Measurements from ENCODE around the gene LENG8.

LENG8 gene

DNA sequence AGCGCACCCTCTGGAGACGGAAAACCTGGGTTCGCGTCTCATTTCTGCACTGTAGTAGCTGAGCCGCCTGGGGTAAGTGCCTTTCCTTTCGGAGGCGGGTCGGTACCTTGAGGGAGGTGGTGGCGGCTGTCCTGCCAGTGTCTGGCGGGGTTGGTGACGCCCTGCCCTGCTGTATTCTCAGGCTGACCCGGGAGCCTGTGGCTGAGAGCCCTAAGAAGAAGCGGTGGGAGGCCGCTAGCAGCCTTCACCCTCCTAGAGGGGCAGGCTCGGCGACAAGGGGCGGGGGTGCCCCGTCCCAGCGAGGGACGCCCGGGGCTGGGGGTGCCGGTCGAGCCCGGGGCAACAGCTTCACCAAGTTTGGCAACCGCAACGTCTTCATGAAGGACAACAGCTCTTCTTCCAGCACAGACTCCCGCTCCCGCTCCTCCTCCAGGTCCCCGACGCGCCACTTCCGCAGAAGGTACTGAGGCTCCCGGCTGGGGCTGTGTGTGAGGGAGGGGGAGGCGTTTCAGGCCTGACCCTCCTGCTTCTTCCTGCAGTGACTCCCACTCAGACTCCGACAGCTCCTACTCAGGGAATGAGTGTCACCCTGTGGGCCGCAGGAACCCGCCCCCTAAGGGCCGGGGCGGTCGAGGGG lies 6.9 kb downstream of the LENG8 start:
- DNase-seq (ENCODE audit: low spot score): no peak
- TF ChIP-seq, protein P1, sequence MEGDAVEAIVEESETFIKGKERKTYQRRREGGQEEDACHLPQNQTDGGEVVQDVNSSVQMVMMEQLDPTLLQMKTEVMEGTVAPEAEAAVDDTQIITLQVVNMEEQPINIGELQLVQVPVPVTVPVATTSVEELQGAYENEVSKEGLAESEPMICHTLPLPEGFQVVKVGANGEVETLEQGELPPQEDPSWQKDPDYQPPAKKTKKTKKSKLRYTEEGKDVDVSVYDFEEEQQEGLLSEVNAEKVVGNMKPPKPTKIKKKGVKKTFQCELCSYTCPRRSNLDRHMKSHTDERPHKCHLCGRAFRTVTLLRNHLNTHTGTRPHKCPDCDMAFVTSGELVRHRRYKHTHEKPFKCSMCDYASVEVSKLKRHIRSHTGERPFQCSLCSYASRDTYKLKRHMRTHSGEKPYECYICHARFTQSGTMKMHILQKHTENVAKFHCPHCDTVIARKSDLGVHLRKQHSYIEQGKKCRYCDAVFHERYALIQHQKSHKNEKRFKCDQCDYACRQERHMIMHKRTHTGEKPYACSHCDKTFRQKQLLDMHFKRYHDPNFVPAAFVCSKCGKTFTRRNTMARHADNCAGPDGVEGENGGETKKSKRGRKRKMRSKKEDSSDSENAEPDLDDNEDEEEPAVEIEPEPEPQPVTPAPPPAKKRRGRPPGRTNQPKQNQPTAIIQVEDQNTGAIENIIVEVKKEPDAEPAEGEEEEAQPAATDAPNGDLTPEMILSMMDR (IDR thresholded peaks at IDR 0.05; ENCODE audit: extremely low read depth, insufficient read depth, missing control alignments): no peak
- in situ Hi-C loops (cut with MboI; ENCODE audit: low pct_unique_long_range_greater_than_20kb, low sequenced_read_pairs, unreplicated experiment): loop anchor here (25.0 kb wide), 2 partner anchors 656 to 1156 kb away; partner anchors contain the start of genes PPP1R12C, ZNF524, ZNF784 and ZNF865

DNA sequence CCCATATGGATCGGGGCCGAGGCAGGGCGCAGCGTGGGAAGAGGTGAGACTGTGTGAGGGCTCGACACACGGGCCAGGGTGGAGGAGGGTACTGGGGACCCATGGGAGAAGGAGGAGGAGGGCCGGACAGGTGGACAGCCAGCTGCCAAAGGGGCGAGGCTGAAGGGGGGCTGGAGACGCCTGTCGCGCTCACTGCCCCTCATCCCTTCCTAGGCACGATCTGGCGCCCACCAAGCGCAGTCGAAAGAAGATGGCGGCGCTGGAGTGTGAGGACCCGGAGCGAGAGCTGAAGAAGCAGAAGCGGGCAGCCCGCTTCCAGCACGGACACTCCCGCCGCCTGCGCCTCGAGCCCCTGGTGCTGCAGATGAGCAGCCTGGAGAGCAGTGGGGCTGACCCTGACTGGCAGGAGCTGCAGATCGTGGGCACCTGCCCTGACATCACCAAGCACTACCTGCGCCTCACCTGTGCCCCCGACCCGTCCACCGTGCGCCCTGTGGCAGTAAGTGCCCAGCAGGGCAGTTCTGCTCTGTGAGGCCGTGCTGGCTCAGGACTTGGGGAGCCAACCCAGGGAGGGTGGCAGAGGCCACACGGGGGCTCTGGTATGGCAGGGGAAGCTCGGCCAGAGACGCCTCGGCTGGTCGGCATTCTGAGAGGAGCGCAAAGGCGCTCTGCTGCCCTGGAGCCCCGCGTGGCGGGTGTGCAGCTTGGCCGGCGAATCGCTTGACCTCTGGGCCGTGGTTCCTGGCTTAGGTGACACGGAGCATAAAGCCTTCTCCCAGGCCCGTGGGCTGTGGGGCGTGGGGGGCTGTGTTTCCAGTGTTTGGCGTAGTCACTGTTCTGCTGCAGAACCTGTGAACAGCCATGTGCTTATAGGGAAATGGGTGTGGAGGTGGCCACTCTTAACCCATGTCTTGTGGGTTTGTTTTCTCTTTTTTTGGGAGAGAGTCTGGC lies 7.7 kb downstream of the LENG8 start:
- TF ChIP-seq, protein P1 (IDR thresholded peaks at IDR 0.05; ENCODE audit: extremely low read depth, insufficient read depth, missing control alignments): no peak
- in situ Hi-C loops (cut with MboI; ENCODE audit: low pct_unique_long_range_greater_than_20kb, low sequenced_read_pairs, unreplicated experiment): loop anchor here (25.0 kb wide), 2 partner anchors 656 to 1156 kb away; partner anchors contain the start of genes PPP1R12C, ZNF524, ZNF784 and ZNF865

DNA sequence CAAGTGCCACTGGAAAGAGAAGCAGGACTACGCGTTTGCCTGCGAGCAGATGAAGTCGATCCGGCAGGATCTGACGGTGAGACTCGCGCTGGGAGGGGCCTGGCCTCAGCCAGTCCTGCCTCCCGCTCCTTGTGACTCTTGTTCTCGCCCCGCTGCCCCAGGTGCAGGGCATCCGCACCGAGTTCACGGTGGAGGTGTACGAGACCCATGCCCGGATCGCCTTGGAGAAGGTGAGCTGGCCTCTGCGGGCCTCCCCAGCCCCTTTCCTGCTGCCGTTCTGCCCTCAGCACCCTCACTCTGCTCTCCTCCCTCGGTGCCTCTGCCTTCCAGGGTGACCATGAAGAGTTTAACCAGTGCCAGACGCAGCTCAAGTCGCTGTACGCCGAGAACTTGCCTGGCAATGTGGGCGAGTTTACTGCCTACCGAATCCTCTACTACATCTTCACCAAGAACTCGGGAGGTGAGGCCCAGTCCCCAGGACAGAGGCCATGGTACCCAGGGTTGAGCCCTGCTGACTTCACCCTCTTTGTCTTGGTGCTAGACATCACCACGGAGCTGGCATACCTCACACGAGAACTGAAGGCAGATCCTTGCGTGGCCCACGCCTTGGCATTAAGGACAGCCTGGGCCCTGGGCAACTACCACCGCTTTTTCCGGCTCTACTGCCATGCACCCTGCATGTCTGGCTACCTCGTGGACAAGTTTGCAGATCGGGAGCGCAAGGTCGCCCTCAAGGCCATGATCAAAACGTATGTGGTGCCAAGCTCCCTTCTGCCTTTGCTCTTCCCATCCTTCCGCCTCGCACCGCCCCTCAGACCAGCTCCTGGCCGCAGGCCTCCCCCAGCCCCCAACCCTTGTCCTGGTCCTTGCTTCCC lies 9.0 kb downstream of the LENG8 start:
- no peak for DNase-seq (ENCODE audit: low spot score)
- in situ Hi-C loops (cut with MboI; ENCODE audit: low pct_unique_long_range_greater_than_20kb, low sequenced_read_pairs, unreplicated experiment): loop anchor here (25.0 kb wide), 2 partner anchors 654 to 1154 kb away; partner anchors contain the start of genes PPP1R12C, ZNF524, ZNF784 and ZNF865
- TF ChIP-seq, protein P1 (IDR thresholded peaks at IDR 0.05; ENCODE audit: extremely low read depth, insufficient read depth, missing control alignments): no peak

More for the DNA sequence above, 7.7 kb downstream of the LENG8 start:
- no peak for DNase-seq (ENCODE audit: low spot score)

DNA sequence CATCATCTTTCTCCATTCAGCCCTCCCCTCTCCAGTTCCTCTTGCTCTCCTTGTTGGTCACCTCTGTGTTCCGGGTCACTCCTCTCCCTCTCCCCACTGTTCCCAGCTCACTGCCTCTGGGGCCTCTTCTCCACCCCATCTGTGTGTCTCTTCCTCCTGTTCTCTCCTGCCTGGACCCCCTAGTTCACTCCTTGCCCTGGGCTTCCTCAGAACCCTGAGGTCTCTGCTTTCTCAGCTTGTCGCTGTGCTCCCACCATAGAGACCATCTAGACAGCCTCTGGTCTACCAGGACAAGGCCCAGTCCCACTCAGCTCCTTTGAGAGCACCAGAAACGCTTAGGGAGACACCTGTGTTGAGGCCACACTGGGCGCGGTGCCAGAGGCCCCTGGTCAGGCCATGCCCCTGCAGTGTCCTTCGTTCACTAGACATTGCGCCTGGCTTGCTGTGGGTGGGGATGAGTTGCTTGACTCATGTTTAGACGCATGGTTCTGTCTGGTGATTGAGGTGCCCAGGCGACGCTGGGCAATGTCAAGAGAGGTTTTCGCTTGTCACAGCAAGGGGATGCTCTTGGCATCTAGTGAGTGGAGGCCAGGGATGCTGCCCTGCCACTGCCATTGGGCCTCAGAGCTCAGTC lies 9.8 kb downstream of the LENG8 start:
- TF ChIP-seq, protein P1 (IDR thresholded peaks at IDR 0.05; ENCODE audit: extremely low read depth, insufficient read depth, missing control alignments): no peak
- DNase-seq (ENCODE audit: low spot score): no peak
- in situ Hi-C loops (cut with MboI; ENCODE audit: low pct_unique_long_range_greater_than_20kb, low sequenced_read_pairs, unreplicated experiment): loop anchor here (25.0 kb wide), 2 partner anchors 654 to 1154 kb away; partner anchors contain the start of genes PPP1R12C, ZNF524, ZNF784 and ZNF865

DNA sequence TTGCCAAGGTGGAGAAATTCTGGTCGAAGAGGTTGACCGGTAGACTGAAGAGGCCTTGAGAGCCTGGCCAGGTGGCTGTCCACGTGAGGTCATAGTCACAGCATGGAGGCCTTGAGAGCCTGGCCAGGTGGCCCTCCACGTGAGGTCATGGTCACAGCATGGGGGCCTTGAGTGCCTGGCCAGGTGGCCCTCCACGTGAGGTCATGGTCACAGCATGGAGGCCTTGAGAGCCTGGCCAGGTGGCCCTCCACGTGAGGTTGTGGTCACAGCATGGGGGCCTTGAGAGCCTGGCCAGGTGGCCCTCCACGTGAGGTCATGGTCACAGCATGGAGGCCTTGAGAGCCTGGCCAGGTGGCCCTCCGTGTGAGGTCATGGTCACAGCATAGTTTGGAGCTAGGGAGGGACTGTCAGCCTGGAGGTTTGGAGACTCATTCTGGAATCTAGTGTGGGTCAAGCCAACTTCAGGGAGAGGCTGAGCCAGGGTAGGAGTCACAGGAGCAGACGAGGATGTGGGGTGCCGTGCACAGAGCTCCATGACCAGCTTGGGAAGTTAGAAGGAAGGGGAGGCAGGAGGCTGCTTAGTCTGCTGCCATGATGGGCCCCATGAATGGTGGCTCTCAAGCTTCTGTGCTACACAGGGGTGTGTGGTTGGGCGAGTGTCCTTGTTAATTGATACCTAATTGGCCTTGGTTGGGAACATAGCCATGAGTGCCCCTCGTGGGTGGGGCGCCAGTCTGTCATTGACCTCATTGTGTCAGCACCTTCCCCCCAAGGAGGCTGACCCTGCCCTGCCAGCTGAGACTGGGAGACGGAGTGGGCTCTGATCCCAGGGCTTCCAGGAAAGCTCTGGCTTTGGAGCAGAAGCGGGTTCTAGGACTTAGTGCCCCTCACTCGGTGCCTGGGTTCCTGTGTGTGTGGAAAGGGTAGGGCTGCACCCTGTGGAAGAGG lies 10.6 kb downstream of the LENG8 start:
- in situ Hi-C loops (cut with MboI; ENCODE audit: low pct_unique_long_range_greater_than_20kb, low sequenced_read_pairs, unreplicated experiment): loop anchor here (25.0 kb wide), 2 partner anchors 653 to 1153 kb away; partner anchors contain the start of genes PPP1R12C, ZNF524, ZNF784 and ZNF865
- DNase-seq (ENCODE audit: low spot score): no peak
- TF ChIP-seq, protein P1 (IDR thresholded peaks at IDR 0.05; ENCODE audit: extremely low read depth, insufficient read depth, missing control alignments): no peak

Data from GM13977 (cell line).